ENCODE measurements around the gene STMN1.

DNA sequence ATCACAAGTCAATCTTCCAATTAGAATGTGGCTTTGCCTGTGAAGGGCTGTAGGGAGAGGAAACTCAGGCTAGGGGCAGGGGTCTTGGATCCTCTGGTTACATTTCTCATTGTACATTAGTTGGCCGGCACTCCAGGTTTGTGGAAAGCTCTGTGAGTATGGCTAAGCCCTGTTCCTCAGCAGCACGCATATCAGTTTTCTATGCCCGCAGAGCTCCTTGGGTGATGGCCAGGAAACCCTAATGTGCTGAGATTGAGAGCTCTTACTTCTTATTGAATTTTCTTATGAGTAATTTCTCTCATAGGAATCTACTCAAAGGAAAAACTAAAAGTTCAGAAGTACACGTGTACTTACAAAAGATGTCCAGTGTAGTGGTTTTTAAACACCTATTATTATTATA, 30.7 kb upstream of the STMN1 start:
- TF ChIP-seq, protein P1, sequence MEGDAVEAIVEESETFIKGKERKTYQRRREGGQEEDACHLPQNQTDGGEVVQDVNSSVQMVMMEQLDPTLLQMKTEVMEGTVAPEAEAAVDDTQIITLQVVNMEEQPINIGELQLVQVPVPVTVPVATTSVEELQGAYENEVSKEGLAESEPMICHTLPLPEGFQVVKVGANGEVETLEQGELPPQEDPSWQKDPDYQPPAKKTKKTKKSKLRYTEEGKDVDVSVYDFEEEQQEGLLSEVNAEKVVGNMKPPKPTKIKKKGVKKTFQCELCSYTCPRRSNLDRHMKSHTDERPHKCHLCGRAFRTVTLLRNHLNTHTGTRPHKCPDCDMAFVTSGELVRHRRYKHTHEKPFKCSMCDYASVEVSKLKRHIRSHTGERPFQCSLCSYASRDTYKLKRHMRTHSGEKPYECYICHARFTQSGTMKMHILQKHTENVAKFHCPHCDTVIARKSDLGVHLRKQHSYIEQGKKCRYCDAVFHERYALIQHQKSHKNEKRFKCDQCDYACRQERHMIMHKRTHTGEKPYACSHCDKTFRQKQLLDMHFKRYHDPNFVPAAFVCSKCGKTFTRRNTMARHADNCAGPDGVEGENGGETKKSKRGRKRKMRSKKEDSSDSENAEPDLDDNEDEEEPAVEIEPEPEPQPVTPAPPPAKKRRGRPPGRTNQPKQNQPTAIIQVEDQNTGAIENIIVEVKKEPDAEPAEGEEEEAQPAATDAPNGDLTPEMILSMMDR (IDR thresholded peaks at IDR 0.05), result no peak
- TF ChIP-seq POLR2AphosphoS5 (IDR thresholded peaks at IDR 0.05; ENCODE audit: insufficient read depth in 1 of 2, low read depth in 1 of 2), result no peak
